Stimulated activated CD4-positive, alpha-beta T cell treated with anti-CD3 and anti-CD28 coated beads, Interleukin-2, amount 100 ng/mL, for 4 hours (primary cell): ENCODE data around the gene RNF38.
A peak's percentile ranks its signal among the peaks of the same experiment; 100 is the strongest.
"Not testable (repeated sequence)": the region's sequence is repeated elsewhere in the genome, so short reads cannot be mapped to it uniquely, and the experiment has no call there.

Source experiments
- DNase-seq: peaks from one replicate; pipeline ENCODE4 v3.0.0-alpha.2; 2020; ENCODE audit warnings: low read depth

Gene RNF38

DNA sequence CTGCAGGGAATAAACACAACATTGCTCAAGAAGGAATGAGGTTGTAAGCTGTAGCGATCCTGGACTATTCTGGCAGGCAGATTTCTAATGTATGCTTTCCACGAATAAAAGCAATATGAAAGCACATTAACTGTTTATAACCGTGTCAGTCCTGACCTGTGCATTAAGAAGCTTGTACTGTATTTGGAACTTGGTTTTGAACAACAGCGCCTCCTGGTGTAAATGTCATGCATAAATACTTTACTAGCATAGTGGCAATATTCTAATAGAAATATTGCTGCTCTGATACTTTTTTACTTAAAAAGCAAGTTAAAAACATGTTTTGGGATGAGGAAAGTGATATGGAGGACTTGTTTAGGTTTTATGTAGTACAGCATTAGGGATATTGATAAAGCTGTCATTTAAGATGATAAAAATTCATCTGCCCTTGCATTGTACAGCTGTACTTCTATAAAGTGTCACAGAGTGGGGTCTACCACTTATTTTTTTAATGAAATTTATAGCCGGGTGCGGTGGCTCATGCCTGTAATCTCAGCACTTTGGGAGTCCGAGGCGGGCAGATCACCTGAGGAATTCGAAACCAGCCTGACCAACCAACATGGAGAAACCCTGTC is 71.2 kb downstream of the RNF38 start:
- DNase-seq: peak; percentile 29

DNA sequence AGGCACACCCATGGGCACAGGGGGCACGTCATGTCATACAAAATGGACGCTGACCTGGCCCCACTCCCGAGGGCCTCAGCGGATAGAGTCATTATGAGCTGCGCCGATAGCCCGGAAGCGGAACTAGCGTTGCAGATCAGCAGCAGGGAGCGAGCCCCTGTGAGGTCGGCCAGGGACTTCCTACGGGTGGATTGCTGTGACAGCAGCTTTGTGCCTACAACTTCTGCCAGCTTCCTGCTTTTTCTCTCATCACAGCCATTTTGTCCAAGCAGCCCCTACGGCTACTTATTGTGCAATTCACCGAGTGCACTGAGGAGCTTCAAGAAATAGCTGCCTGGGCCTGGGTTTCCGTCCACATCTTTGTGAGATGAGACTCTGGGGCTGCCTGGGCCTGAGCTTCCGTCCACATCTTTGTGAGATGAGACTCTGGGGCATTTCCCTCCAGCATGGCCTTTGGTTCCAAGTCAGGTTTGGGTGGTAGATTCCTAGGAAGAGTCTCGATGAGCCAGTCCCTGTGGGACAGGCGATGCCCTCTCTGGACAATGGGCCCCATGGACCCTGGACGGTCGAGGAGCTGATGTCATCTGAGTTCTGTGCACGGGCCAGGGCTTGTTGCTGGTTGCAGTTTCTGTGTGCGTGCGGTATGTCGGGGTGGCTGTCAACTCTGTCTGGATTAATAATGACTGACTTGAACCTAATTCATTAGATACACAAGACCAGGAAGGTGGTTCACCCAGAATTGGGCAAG is 74.8 kb downstream of the RNF38 start:
- DNase-seq: no peak

GRCh38 chr9:36323926-36324325 is 76.1 kb downstream of the RNF38 start:
- DNase-seq: no peak

DNA sequence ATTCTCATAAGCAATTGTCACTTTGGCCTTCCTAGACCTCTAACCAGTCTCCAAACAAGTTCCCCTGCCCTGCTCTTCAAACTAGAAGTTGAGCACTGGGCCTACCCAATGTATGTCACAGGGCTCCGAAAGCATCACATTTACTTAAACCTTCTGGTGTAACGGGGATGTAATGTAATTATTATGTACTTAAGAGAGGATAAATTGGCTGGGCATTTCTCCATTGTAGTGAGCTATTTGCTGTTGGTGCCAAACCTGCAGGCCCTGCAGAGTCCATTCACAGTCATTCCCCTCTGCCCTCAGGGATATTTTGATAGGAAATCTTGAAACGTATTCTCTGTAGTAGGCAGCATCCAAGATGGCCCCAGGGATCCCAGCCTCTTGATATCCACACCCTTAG is 77.6 kb downstream of the RNF38 start:
- no peak for DNase-seq

GRCh38 chr9:36321903-36322302 is 78.2 kb downstream of the RNF38 start:
- not testable (repeated sequence) for DNase-seq

DNA sequence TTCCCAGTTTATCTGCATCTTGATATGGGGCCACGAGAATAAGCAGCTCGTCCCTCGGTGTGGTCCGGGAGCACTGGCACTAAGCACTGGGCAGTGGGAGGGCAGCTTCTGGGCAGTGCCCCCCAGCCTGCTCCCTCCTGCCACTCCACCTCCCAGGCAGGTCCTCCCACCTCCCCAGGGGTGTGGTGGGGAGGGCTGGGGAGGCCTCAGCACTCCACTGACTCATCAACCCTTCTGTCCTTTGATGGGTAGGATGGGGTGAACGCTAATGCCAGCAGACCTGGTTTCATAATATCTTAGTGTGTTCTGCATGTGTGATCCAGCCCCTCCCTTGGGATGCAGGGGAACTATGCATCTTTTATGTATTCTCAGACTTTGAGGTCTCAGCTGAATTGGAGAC is 79.6 kb downstream of the RNF38 start:
- DNase-seq: no peak

DNA sequence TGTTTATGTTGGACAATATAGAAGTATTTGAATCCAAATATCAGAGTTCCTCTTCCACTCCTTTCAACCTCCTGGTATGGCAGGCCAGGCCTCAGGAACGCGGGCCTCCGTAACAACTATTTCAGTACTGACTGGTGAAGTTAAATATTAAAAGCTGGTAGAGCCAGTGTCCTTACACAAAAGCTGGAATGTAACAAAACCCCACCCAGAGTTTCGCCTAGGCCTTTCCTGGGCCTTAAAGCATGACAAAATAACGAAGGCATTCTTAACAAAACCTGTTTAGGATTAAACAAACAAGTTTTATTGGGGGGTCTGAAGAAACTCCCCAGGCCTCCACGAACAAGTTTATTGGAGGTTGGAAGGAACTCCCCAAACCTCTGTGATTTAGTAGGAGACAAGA is 80.3 kb downstream of the RNF38 start:
- no peak for DNase-seq

DNA sequence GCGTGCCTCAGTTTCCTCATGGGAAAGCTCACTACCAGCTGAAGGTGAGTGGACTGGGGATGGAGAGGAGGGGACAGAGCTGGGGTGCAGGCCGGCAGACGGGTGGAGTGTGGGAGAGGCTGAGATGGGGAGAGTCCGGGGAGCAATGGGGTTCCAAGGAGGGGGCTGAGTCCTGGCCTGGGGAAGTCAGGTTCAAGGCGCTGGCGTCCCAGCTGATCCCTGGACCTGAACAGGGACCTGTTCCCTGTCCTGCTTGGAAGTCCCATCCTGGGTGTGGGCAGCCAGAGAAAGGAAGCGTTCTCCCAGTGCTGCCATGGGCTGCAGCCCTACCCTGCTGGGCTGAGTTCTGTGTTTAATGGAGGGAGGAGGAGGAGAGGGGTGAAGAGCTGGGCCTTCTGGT is 80.9 kb downstream of the RNF38 start:
- DNase-seq: no peak

DNA sequence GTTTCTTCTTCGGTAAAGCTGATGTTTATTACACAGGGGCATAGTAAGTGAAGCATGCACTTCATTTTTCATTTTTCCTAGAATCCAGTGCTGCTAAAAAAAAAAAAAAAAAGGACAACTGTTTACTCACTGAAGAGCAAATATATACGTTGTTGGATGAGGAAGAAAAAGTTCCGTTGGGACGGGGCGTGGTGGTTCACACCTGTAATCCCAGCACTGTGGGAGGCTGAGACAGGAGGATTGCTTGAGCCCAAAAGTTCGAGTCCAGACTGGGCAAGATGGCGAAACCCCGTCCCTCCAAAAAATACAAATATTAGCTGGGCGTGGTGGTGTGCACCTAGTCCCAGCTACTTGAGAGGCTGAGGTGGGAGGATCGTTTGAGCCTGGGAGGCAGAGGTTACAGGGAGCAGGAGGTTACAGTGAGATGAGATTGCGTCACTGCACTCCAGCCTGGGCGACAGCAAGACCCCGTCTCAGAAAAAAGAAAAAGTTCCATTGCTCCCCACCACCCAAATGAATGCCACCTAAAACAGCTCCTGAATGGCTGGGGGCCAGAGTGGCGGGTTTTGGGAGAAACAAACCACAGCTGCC is 81.8 kb downstream of the RNF38 start:
- DNase-seq: no peak

- no peak for DNase-seq
Observed at GRCh38 chr9:36317766-36318165, 82.3 kb downstream of the RNF38 start.

GRCh38 chr9:36316611-36317317 is 83.3 kb downstream of the RNF38 start:
- no peak for DNase-seq

DNA sequence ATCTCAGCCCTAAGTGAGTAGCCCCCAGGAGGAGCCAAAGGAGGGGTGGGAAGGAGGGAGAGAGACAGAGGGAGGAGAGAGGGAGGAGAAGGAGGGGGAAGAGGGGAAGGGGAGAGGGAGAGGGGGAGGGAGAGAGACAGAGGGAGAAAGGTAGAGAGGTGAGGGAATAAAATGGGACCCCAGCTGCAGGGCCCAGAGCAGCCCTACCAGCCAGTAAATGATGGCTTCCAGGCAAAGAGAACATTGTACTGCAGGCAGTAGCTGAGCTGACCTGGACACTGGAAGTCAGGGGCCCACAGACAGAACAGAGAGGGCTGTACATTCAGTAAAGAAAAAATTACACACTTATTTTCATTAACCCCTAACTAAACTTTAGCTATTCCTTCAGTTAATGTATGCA is 84.0 kb downstream of the RNF38 start:
- no peak for DNase-seq

DNA sequence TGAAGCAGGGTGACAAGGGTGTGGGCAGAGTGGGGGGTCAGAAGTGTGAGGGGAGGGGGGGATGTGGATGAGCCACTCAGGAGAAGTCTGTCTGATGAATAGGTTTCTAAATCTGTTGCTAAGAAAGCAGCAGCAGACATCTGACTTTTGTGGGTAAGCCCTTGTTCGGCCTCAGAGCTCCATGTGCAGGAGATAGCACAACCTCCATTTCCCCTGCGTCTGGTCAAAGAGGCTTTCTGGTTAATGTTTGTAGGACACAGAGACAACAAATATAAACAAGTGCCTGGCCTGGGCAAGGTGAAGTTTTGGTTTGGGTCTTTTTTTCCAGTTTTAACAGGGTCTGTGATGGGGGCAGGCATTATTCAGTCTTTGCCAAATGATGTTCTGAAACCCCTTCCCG is 84.8 kb downstream of the RNF38 start:
- DNase-seq: no peak

DNA sequence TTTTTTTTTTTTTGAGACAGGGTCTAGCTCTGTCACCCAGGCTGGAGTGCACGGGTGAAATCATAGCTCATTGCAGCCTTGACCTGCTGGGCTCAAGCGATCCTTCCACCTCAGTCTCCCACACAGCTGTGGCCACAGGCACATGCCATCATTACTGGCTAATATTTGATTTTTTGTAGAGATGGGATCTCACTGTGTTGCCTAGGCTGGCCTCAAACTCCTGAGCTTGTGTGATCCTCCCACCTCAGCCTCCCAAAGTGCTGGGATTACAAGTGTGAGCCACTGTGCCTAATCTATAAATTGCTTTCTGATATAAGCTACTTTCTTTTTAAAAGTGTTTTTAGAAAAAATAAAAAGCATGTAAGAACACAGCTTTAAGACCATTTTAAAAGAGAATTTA is 85.3 kb downstream of the RNF38 start:
- DNase-seq: no peak

DNA sequence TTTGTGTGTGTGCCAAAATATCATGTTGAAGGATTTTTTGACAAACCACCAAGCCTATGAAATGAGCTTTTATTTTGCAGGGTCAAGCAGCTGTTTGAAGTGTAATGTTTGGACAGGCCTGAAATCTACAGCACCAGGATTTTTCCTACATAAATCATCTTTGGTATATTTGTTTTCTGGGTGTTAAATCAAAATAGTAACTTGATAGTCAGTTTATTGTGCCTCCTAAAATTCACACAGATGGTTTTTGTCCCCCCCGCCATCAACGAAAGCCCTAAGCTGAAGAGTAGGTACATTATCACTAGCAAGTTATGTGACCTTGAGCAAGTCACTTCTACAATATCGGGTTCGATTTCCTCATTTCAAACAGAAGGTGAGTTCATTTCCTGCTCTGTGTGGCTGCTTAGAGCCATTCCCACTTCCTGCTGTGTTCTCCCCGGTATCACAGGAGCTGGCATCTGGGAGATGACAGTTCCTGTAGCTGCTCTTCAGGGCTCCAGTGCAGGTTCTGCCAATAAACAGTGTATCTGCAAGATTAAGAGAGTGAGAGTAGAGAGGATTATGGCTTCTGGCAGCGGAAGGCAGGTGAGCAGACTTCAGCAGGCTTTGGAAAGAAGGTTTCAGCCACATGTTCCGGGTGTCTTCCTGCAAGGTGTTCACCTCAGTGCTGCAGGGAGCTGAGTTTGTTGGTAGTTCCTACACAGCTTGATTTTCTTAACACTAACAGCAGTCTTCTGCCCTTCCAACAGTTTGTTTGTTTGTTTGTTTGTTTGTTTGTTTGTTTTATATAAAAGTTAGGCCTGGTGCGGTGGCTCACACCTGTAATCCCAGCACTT is 93.4 kb downstream of the RNF38 start:
- DNase-seq: no peak

GRCh38 chr9:36304366-36304765 is 95.7 kb downstream of the RNF38 start:
- not testable (repeated sequence) for DNase-seq

GRCh38 chr9:36301227-36301626 is 98.8 kb downstream of the RNF38 start:
- no peak for DNase-seq

GRCh38 chr9:36298566-36298965 is 101.5 kb downstream of the RNF38 start:
- DNase-seq: no peak

DNA sequence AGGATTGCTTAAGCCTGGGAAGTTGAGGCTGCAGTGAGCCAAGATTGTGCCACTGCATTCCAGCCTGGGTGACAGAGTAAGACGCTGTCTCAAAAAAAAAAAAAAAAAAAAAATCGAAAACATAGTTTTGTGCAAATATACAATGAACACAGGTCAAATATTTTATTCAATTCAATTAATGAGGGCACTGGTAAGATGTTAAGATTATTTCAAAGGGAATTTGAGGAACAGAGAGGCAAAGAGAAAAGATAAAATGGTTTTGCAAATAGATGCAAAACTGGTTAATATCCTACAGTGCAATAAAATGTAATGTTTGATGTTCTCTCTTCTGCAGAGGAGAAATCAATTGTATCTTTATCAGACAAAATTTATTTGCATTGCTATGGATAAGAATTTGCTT is 102.3 kb downstream of the RNF38 start:
- no peak for DNase-seq

DNA sequence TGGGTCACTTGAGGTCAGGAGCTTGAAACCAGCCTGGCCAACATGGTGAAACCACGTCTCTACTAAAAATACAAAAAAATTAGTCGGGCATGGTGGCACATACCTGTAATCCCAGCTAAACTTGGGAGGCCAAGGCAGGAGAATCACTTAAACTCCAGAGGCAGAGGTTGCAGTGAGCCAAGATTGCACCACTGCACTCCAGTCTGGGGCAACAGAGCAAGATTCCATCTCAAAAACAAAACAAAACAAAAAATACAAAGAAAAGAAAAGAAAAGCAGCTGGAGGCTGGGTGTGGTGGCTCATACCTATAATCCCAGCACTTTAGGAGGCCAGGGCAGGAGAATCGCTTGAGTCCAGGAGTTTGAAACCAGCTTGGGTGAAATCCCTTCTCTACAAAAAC is 105.1 kb downstream of the RNF38 start:
- not testable (repeated sequence) for DNase-seq

GRCh38 chr9:36293918-36294317 is 106.2 kb downstream of the RNF38 start:
- DNase-seq: no peak

DNA sequence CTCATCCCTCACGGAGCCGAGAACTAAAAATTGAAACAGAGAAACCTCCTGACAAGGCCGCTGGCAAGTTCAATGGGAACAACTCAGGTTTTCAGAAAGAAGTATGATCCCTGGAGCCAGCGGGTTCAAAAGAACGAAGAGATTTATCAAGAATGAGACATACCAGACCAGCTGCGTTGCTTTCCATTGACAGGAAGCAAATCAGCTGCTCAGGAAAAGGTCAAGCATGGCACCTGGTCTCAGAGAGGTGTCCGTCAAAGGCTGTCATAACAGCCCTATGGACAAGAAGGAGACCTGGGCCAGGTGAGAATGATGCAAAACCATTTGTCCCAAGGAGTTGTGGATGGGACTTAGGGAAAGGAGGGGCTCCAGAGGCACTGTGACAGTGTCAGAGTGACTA is 106.9 kb downstream of the RNF38 start:
- DNase-seq: no peak
